CD4-positive, alpha-beta T cell treated with Interleukin-15 for 1 hour (primary cell): ENCODE measurements around the gene BCO1.

Source experiments
- DNase-seq: peaks from one replicate; pipeline ENCODE4 v3.0.0-alpha.2; 2020

The BCO1 gene

DNA sequence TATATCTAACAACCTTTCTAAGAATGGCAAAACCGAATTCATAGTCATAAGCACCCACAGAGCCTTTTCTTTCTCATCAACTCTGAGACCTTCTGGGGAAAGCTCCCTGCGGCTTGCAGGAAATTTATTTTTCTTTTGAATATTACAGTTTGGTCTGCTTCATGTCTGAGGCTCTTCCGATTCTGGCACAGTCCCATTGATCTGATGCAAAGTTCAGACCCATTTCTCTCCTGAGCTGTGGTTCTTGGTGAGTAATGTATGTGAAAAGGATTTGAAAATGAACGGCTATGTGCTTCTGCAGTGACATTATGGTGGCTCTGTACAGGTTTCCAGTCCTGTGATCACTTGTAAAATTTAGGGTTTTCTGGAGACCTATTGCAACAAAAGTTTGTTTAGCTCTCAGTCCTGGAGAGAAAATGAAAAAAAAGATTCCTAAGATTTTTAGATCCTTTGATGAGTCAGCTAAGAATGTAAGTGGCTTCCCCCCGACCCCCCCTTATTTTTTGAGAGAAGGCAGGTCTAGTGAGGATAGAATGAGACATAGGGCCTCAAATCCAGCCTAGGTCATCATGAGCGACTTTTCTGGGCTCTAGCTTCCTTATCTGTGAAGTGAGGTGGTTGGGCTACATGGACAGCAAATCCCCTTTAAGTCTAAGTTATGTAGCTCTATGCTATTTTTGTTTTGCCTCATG, 80.9 kb downstream of the BCO1 start:
- no peak for DNase-seq

DNA sequence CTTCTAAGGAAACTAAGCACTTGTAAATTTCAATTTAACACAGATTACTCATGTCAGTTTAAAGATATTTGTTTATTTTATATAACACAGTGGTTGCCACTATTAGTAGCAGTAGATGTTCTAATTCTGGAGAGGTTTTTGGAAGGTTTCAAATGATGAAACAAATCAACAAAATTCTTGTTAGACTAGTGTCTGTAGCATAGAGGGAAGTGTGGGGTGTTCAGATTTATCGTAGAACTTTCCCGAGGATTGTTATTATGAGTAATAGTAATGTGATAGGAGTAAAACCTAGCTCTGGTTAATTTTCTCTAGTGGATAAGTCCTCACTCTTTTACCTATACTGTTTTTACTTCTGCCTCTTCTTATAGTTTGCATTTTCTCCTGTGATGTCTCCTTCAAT, 82.5 kb downstream of the BCO1 start:
- DNase-seq: no peak

DNA sequence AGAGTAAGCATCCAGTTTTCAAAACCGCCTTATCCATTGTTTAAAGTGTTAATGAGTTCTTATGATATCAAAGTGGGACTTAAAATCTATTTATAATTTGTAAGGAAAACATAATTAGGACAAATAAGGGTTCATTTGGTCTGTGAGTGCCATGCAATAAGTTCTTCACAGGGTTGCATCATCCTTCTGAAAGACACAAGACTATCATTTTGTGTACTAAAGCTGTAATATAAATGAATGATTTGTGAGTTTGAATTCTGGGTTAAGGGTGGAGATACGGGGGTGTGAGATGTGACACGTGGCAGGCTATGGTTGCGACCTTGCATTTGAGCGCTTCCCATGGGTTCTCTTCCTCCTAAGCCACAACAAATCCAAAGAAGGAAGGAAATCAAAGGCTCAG, 83.0 kb downstream of the BCO1 start:
- DNase-seq: no peak

DNA sequence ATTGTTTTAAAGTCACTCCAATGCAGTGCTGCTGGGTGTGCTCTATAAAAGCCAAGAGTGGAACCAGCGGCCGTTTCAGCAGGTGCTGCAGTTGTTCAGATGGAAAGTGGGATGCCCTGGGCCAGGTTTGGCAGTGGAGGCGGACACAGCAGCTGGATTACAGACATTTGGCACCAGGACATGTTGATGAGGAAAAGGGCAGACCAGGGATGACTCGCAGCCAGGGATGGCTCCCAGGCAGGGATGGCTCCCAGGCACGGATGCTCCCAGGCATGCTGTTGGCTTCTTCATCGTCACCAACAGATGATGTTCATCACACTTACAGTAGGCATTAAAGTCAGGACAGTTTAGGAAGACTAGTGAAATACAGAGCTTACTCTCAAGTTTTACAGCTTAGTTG, 86.3 kb downstream of the BCO1 start:
- DNase-seq: no peak

DNA sequence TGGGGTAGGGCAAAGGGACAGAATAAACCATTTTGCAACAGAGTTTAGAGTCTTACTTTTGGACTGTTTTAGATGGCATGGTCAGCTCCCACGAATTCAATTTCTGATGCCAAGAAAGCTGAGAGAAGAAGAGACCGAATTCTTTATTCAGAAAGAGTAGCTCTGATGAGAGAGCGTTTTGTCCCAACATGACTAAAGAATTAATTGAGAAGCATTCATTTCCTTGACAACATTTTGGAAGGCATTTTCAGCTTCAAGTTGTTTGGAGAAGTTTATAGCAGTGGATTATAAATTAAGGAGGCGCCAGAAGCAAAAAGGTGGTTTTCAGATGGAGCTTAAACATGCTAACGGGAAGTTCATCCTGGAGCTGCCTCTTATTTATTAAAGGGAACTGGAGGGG, 88.5 kb downstream of the BCO1 start:
- DNase-seq: no peak

DNA sequence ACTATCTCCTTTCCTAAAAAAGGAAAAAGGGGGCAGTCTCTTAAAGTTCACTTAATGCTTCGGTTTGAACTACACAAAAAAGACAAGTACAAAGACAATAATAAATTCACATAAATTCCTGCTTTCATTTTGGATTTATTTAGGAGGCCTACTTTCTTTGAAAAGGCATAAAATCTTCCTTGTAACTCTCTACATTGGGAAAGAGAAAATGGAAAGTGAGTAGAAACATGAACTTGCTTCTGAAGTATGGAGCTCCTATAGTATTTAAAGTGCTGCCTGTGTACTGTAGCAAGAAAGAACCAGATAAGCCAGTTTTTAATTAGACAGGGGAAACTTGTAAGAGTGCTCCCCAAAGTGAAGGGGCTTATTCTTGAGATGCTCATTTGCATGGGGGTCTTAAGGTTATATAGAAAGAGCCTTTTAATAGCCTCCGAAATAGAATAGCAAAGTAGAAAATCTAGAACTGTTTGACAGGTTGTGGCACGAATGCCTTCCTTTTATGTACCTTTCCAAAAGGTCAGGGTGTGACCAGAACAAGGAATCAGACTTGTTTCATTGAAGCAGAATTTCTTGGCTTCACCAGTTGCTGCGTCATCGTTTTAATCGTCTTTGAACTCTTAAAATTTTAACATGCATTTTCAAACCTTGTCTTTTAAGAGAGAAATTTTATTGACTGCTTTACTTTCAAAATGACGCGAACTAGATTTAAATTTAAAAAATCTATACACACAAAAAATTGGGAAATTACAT, 89.1 kb downstream of the BCO1 start:
- DNase-seq: no peak

DNA sequence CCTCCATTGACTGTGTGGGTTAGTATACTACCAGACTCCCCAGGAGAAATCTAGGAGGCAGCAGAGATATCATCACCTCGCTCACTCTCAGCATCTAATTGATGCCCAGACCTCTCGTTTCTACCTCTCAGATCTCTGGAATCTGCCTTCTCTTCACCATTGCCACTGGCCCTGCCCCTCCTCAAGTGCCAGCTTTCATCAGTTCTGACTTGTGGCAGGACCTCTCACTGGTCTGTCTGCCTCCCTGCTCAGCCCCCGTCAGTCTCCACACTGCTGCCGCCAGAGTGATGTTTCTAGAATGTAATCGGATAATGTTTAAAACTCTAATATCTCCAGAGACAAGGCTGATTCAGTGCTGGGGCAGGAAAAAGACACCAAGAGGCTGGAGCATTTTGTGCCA, 91.5 kb downstream of the BCO1 start:
- no peak for DNase-seq

DNA sequence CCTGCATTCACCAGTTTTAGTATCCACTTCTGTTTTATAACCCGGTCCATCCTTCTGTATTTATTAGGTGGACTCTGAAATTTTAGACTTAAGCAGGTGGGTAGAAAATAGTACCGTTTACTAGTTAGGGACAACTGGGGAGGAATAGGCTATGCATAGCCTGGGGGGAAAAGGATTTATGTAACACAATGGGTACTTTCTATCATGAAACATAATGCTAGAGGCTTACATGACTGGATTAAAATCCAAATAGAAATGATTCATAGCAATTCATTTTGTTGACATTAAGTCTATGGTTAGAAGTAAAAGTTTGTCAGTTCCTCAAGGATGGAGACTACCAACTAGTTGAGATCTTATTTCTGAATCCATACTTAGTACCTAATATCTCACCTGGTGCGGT, 94.9 kb downstream of the BCO1 start:
- DNase-seq: no peak

DNA sequence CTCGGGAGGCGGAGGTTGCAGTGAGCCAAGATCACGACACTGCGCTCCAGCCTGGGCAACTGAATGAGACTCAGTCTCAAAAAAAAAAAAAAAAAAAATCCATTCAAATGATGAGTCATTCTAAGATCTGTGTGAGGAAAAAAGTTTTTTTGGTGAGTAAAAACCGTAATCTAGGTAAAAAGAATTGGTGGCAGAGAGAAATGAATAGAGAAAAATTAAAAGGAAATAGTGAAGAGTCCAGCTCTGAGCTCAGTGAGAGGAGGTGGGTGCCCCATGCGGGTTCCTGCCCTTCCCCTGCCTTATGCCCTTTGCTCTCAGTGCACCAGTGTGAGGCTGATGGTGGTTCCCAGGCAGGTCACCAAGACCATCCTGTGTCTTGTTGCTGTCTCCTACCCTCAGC, 97.2 kb downstream of the BCO1 start:
- no peak for DNase-seq

DNA sequence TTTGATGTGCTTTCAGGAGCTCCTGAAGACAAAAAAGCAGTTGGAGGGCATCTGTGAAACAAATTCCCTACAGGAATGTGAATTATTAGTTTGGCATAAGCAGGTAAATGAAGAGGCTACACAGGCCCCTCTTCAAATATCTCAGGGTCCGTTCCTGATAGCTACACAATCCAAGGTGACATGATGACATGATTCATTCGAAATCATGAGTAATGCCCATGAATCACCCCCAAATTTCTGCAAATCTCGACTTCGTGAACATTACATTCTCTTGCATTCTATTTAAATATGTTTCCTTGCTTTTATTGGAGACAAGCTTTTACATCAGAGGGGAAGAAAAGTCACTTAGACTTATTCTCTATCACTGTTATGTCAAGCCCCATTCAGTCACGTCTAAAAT, 98.6 kb downstream of the BCO1 start:
- no peak for DNase-seq
